GM19372 (cell line): ENCODE results near the gene KCNE3.
"Not testable (repeated sequence)": the region's sequence is repeated elsewhere in the genome, so short reads cannot be mapped to it uniquely, and the experiment has no call there.

Source experiments
- ATAC-seq: cut with Tn5 transposase; IDR thresholded peaks from one replicate; pipeline ENCODE4 v1.9.1; 2021; ENCODE audit warnings: mild to moderate bottlenecking, low read depth, moderate library complexity; ENCODE audit not compliant: unreplicated experiment

KCNE3 gene

GRCh38 chr11:74444173-74444826, 23.0 kb downstream of the KCNE3 start:
- ATAC-seq = no peak

- no peak for ATAC-seq
Observed at GRCh38 chr11:74443071-74443864, 24.1 kb downstream of the KCNE3 start.

- ATAC-seq = no peak
Observed at GRCh38 chr11:74442636-74443035, 24.7 kb downstream of the KCNE3 start.

DNA sequence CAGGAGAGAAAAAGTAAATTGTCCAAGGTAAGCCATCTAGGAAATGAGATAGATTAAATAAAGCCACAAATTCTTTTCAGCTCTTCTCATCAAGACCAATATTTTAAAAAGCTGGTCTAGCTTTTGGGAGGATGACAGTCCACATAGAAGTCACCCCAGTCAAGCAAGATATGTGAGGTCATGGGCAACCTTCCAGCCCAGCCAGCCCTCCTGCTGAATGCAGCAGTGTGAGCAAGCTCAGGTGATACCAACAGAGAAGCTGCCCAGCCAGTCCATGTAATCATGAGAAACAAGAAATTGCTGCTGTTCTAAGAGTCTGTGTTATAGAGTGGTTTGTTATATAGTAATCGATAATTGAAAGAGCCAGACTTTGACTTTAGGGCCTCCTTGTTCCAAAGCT, 28.7 kb downstream of the KCNE3 start:
- ATAC-seq = no peak

DNA sequence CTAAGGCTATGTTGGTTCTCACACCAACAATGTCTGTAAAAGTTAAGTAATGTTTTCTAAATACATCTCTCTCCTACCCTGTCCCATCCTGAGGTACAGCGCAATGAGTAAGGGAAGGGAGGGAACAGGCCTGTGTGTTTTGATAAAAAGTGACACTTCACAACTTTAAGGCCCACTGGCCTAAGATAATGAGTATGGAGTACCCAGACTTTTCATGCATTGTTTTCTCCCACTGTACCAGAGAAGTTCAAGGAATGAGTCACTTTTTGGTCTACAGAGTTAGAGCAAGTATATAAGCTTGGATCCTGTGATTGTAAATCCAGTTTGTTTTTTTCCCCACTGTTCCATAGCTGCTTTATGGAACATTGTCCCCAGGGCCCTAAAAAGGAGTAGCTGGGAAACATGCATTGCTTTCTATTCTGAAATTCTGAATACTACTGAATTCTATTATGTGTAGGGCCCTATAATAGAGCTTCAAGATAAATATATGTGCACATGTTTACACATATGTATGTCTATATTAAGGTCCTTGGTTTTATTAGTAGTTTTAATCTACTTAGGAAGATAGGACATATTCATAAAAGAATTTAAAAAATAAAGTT, 29.8 kb downstream of the KCNE3 start:
- ATAC-seq = no peak

DNA sequence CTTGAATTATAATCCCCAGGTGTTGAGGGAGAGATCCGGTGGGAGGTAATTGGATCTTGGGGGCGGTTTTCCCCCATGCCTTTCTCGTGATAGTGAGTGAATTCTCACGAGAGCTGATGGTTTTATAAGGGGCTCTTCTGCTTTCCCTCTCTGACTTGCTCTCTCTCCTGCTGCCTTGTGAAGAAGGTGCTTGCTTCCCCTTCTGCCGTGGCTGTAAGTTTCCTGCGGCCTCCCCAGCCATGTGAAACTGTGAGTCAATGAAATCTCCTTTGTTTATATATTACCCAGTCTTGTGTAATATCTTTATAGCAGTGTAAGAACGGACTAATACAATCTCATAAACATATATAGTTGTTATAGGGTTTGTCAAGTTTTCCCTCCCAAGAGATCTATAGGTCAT, 32.8 kb downstream of the KCNE3 start:
- ATAC-seq = no peak

GRCh38 chr11:74429205-74429604, 38.1 kb downstream of the KCNE3 start:
- no peak for ATAC-seq

DNA sequence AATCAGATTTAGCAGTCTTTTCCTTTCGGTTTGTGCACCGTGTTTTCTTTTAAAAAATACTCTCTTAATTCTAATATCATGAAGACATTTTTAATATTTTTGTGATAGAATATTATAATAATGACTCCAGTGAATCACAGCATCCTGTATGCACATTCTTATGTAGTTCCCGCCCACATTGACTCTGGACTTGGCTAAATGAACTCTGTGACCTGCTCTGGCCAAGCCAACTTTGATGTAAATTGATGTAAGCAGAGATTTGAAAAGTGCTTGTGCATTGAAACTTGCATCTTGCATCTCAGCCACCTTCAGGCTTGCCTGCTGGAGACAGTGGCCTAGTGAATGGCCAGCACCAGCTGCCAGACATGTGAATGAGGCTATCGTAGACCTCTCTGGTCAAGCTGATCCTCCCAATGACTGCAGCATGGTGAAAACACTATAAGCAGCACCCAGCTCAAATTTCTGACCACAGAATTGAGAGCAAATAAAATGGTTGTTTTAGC, 39.9 kb downstream of the KCNE3 start:
- ATAC-seq = no peak

DNA sequence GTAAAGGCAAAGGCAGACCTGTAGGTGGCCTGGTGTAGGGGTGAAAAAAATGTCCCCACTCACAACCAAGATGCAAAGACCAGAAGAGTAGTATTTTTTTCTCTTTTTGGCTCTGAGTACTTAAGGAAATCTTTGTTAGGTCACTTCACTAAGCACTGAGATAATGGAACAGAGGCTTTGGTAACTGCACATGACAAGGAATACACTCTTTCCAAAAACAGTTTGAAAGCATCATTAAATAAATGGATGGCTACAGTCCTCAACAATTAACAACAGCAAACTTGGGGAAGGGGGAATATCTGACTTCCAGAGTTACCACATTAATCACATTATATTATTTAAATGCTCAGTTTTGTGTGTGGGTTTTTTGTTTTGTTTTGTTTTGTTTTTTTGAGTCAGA, 42.2 kb downstream of the KCNE3 start:
- no peak for ATAC-seq

GRCh38 chr11:74418509-74418895, 48.8 kb downstream of the KCNE3 start:
- no peak for ATAC-seq

- ATAC-seq = no peak
Observed at GRCh38 chr11:74417860-74418508, 49.4 kb downstream of the KCNE3 start.

DNA sequence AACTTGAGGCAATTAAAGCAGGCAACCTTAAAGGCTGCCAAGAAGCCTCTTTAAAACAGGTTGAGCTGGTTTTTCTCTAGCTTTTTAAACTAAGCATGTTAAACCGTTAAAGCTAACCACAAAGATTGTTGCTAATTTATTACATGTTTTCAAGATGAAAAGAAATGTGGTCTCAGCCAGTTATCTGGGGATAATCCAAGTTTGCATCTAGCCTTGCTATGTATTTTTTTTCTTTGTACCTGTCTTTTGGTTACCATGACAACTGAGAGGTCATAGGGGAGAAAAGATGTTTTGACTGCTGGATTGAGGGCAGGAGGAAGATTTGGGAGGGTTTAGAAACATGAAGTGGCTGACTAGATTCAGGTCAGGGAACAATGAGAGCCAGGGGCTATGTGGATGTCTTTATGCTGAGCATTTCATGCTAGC, 50.0 kb downstream of the KCNE3 start:
- no peak for ATAC-seq

- ATAC-seq = not testable (repeated sequence)
Observed at GRCh38 chr11:74416974-74417373, 50.4 kb downstream of the KCNE3 start.

- no peak for ATAC-seq
Observed at GRCh38 chr11:74412733-74413359, 54.5 kb downstream of the KCNE3 start.

DNA sequence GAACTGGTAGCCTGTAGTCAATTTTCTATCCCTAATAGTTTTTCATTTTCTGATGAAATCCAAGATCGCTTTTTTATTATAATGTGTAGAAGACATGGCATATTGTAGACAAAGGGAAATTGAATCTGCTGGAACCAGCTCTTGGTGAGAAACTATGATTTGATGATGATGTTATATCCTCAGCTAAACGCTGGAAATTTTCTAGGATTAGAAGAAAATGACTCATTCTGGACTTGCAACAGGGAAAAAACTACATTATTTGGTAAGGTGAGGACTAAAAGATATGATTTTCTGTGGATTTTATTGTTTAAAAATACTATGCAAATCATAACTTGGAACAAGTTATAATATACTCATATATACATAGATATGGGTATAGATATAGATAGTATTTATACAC, 55.0 kb downstream of the KCNE3 start:
- no peak for ATAC-seq

GRCh38 chr11:74409633-74410032, 57.7 kb downstream of the KCNE3 start:
- ATAC-seq = no peak
